ENCODE data around the gene MAGEF1.

MAGEF1 gene

GRCh38 chr3:184745526-184745925 lies 33.7 kb upstream of the MAGEF1 start:
- in situ Hi-C loops (cut with HindIII; ENCODE audit: low pct_ligation_motif_present, low pct_unique_long_range_greater_than_20kb, low sequenced_read_pairs) = no loop called here
- no peak for DNase-seq

- in situ Hi-C loops (cut with HindIII; ENCODE audit: low pct_ligation_motif_present, low pct_unique_long_range_greater_than_20kb, low sequenced_read_pairs) = no loop called here
These were observed 31.4 kb upstream of the MAGEF1 start for GRCh38 chr3:184743248-184743647.

GRCh38 chr3:184742676-184743135 lies 30.8 kb upstream of the MAGEF1 start:
- in situ Hi-C loops (cut with HindIII; ENCODE audit: low pct_ligation_motif_present, low pct_unique_long_range_greater_than_20kb, low sequenced_read_pairs) = no loop called here
- DNase-seq = no peak

More at GRCh38 chr3:184743248-184743647, 31.4 kb upstream of the MAGEF1 start:
- DNase-seq = no peak

GRCh38 chr3:184741798-184742675 lies 30.2 kb upstream of the MAGEF1 start:
- DNase-seq = no peak
- in situ Hi-C loops (cut with HindIII; ENCODE audit: low pct_ligation_motif_present, low pct_unique_long_range_greater_than_20kb, low sequenced_read_pairs) = no loop called here

- no peak for DNase-seq
- in situ Hi-C loops (cut with HindIII; ENCODE audit: low pct_ligation_motif_present, low pct_unique_long_range_greater_than_20kb, low sequenced_read_pairs) = no loop called here
These were observed 29.3 kb upstream of the MAGEF1 start for GRCh38 chr3:184741259-184741556.

- in situ Hi-C loops (cut with HindIII; ENCODE audit: low pct_ligation_motif_present, low pct_unique_long_range_greater_than_20kb, low sequenced_read_pairs) = no loop called here
- no peak for DNase-seq
These were observed 28.8 kb upstream of the MAGEF1 start for GRCh38 chr3:184740509-184741258.

GRCh38 chr3:184739594-184740505 lies 28.0 kb upstream of the MAGEF1 start:
- in situ Hi-C loops (cut with HindIII; ENCODE audit: low pct_ligation_motif_present, low pct_unique_long_range_greater_than_20kb, low sequenced_read_pairs) = no loop called here
- DNase-seq = no peak

GRCh38 chr3:184738982-184739381 lies 27.1 kb upstream of the MAGEF1 start:
- in situ Hi-C loops (cut with HindIII; ENCODE audit: low pct_ligation_motif_present, low pct_unique_long_range_greater_than_20kb, low sequenced_read_pairs) = no loop called here
- DNase-seq = no peak

- no peak for DNase-seq
- in situ Hi-C loops (cut with HindIII; ENCODE audit: low pct_ligation_motif_present, low pct_unique_long_range_greater_than_20kb, low sequenced_read_pairs) = no loop called here
These were observed 26.6 kb upstream of the MAGEF1 start for GRCh38 chr3:184738506-184738890.

- in situ Hi-C loops (cut with HindIII; ENCODE audit: low pct_ligation_motif_present, low pct_unique_long_range_greater_than_20kb, low sequenced_read_pairs) = no loop called here
- DNase-seq = no peak
These were observed 26.0 kb upstream of the MAGEF1 start for GRCh38 chr3:184737641-184738505.

GRCh38 chr3:184737063-184737462 lies 25.2 kb upstream of the MAGEF1 start:
- in situ Hi-C loops (cut with HindIII; ENCODE audit: low pct_ligation_motif_present, low pct_unique_long_range_greater_than_20kb, low sequenced_read_pairs) = no loop called here

GRCh38 chr3:184734903-184735701 lies 23.2 kb upstream of the MAGEF1 start:
- in situ Hi-C loops (cut with HindIII; ENCODE audit: low pct_ligation_motif_present, low pct_unique_long_range_greater_than_20kb, low sequenced_read_pairs) = no loop called here
- no peak for DNase-seq

More at GRCh38 chr3:184737063-184737462, 25.2 kb upstream of the MAGEF1 start:
- no peak for DNase-seq

GRCh38 chr3:184733971-184734608 lies 22.2 kb upstream of the MAGEF1 start:
- in situ Hi-C loops (cut with HindIII; ENCODE audit: low pct_ligation_motif_present, low pct_unique_long_range_greater_than_20kb, low sequenced_read_pairs) = no loop called here
- DNase-seq = no peak

GRCh38 chr3:184733181-184733580 lies 21.3 kb upstream of the MAGEF1 start:
- in situ Hi-C loops (cut with HindIII; ENCODE audit: low pct_ligation_motif_present, low pct_unique_long_range_greater_than_20kb, low sequenced_read_pairs) = no loop called here
- no peak for DNase-seq

GRCh38 chr3:184731786-184732537 lies 20.1 kb upstream of the MAGEF1 start:
- DNase-seq = no peak
- in situ Hi-C loops (cut with HindIII; ENCODE audit: low pct_ligation_motif_present, low pct_unique_long_range_greater_than_20kb, low sequenced_read_pairs) = no loop called here

GRCh38 chr3:184730924-184731323 lies 19.1 kb upstream of the MAGEF1 start:
- no peak for DNase-seq
- in situ Hi-C loops (cut with HindIII; ENCODE audit: low pct_ligation_motif_present, low pct_unique_long_range_greater_than_20kb, low sequenced_read_pairs) = no loop called here
